Tibial artery (tissue), 4 donors: ENCODE data around the gene COP1.

Experiments used
- DNase-seq, 2 donors: peaks; one replicate each; pipeline ENCODE4 v3.0.0-alpha.2; 2019
- H3K27ac ChIP-seq, 2 donors: fragments of 200-600 bp; sonication (generic) in 1 of 2; 1 replicate in 1 of 2; 2 replicates in 1 of 2; pipeline ENCODE4 v1.5.1; 2018 to 2019; ENCODE audit warnings: mild to moderate bottlenecking in 1 of 2
- H3K27me3 ChIP-seq, 2 donors: fragments of 200-600 bp; sonication (generic) in 1 of 2; one replicate each; pipeline versions ENCODE4 v1.5.1 to v1.6.0; 2016 to 2019
- H3K36me3 ChIP-seq, 3 donors: fragments of 200-600 bp; sonication (generic) in 2 of 3; one replicate each; pipeline ENCODE4 v1.5.1; 2016 to 2019; ENCODE audit warnings: mild to moderate bottlenecking in 2 of 3
- H3K4me1 ChIP-seq, 4 donors: fragments of 200-600 bp; sonication (generic) in 2 of 4; 1 replicate in 3 of 4; 2 replicates in 1 of 4; pipeline ENCODE4 v1.5.1; 2016 to 2019
- H3K4me3 ChIP-seq, 2 donors: fragments of 200-600 bp; sonication (generic) in 1 of 2; 1 replicate in 1 of 2; 2 replicates in 1 of 2; pipeline ENCODE4 v1.5.1; 2018 to 2019; ENCODE audit warnings: mild to moderate bottlenecking in 2 of 2
- H3K9me3 ChIP-seq, 3 donors: fragments of 200-600 bp; sonication (generic) in 1 of 3; one replicate each; pipeline ENCODE4 v1.5.1; 2016 to 2019
- CTCF ChIP-seq, 2 experiments: fragments of 200-600 bp in 1 of 2; fragments of 450-650 bp in 1 of 2; IDR thresholded peaks; one replicate each; pipeline ENCODE4 v1.5.1; 2017 to 2019; ENCODE audit warnings: antibody characterized with exemption in 2 of 2, mild to moderate bottlenecking in 1 of 2, moderate library complexity in 1 of 2
- intact Hi-C: fragments of 100-400 bp; cut with DNase I; formaldehyde crosslinking; loops from one replicate; pipeline ENCODE4 v1.15.0; 2023; ENCODE audit warnings: low total_unique reads

COP1 gene

GRCh38 chr1:176196728-176197127 lies 10.4 kb downstream of the COP1 start:
- intact Hi-C loops: no loop called here
- Histone ChIP-seq H3K9me3 (no peaks in the 10 kb centered on the region), H3K36me3 (no peaks in the 10 kb centered on the region), H3K27me3 (no peaks in the 10 kb centered on the region), H3K4me1 (peaks cover 0 to 45% (median 0%) of the 10 kb centered on the region in 4 donors), H3K4me3 (no peak overlapping the region), H3K27ac (no peak overlapping the region)
- DNase-seq: no peak
- no peak for TF ChIP-seq CTCF (IDR thresholded peaks at IDR 0.05)

GRCh38 chr1:176195547-176195946 lies 11.5 kb downstream of the COP1 start:
- no peak for TF ChIP-seq CTCF (IDR thresholded peaks at IDR 0.05)
- Histone ChIP-seq H3K27me3 (no peaks in the 10 kb centered on the region), H3K9me3 (no peaks in the 10 kb centered on the region), H3K4me3 (no peak overlapping the region), H3K4me1 (peaks cover 0 to 37% (median 0%) of the 10 kb centered on the region in 4 donors), H3K36me3 (no peaks in the 10 kb centered on the region), H3K27ac (no peak overlapping the region)
- intact Hi-C loops: no loop called here
- DNase-seq: no peak

- no peak for TF ChIP-seq CTCF (IDR thresholded peaks at IDR 0.05)
- Histone ChIP-seq H3K27ac (no peak overlapping the region), H3K36me3 (no peaks in the 10 kb centered on the region), H3K27me3 (no peaks in the 10 kb centered on the region), H3K9me3 (no peaks in the 10 kb centered on the region), H3K4me3 (no peak overlapping the region), H3K4me1 (peaks cover 0 to 19% (median 0%) of the 10 kb centered on the region in 4 donors)
- intact Hi-C loops: no loop called here
- DNase-seq: no peak
These were observed 13.4 kb downstream of the COP1 start for GRCh38 chr1:176193663-176194062.

- Histone ChIP-seq H3K27ac (no peak overlapping the region), H3K36me3 (no peaks in the 10 kb centered on the region), H3K9me3 (no peaks in the 10 kb centered on the region), H3K27me3 (no peaks in the 10 kb centered on the region), H3K4me1 (peaks cover 0 to 18% (median 0%) of the 10 kb centered on the region in 4 donors), H3K4me3 (no peak overlapping the region)
- intact Hi-C loops: no loop called here
- no peak for DNase-seq
- no peak for TF ChIP-seq CTCF (IDR thresholded peaks at IDR 0.05)
These were observed 14.1 kb downstream of the COP1 start for GRCh38 chr1:176193023-176193422.

- Histone ChIP-seq H3K4me1 (peaks cover 0 to 13% (median 2%) of the 10 kb centered on the region in 4 donors), H3K27ac (no peak overlapping the region), H3K4me3 (no peak overlapping the region), H3K9me3 (no peaks in the 10 kb centered on the region), H3K36me3 (no peaks in the 10 kb centered on the region), H3K27me3 (no peaks in the 10 kb centered on the region)
- intact Hi-C loops: no loop called here
- no peak for DNase-seq
- TF ChIP-seq CTCF (IDR thresholded peaks at IDR 0.05): no peak
These were observed 18.5 kb downstream of the COP1 start for GRCh38 chr1:176188604-176189003.

- Histone ChIP-seq H3K4me1 (peaks cover 0 to 13% (median 2%) of the 10 kb centered on the region in 4 donors), H3K4me3 (no peak overlapping the region), H3K9me3 (no peaks in the 10 kb centered on the region), H3K27me3 (no peaks in the 10 kb centered on the region), H3K27ac (no peak overlapping the region), H3K36me3 (peaks cover 0 to 5% (median 0%) of the 10 kb centered on the region in 3 donors)
- no peak for DNase-seq
- TF ChIP-seq CTCF (IDR thresholded peaks at IDR 0.05): no peak
- intact Hi-C loops: no loop called here
These were observed 20.1 kb downstream of the COP1 start for GRCh38 chr1:176187001-176187400.
